ENCODE results near the gene HOXD11. TPM values are rescaled to one million over a fixed set of nuclear protein-coding genes. Genes with fewer than 3 reads are reported as not detected.

Gene HOXD11
- total and polyA plus RNA-seq, 2 experiments from 2014 or later = not detected

- H3K4me3 ChIP-seq = no peak overlapping the region
- H3K36me3 ChIP-seq (ENCODE audit: insufficient read depth) = no peaks in the 10 kb centered on the region
- no peak for TF ChIP-seq ZNF462 (CRISPR knock-in tag; IDR thresholded peaks at IDR 0.05)
- TF ChIP-seq, protein P1, sequence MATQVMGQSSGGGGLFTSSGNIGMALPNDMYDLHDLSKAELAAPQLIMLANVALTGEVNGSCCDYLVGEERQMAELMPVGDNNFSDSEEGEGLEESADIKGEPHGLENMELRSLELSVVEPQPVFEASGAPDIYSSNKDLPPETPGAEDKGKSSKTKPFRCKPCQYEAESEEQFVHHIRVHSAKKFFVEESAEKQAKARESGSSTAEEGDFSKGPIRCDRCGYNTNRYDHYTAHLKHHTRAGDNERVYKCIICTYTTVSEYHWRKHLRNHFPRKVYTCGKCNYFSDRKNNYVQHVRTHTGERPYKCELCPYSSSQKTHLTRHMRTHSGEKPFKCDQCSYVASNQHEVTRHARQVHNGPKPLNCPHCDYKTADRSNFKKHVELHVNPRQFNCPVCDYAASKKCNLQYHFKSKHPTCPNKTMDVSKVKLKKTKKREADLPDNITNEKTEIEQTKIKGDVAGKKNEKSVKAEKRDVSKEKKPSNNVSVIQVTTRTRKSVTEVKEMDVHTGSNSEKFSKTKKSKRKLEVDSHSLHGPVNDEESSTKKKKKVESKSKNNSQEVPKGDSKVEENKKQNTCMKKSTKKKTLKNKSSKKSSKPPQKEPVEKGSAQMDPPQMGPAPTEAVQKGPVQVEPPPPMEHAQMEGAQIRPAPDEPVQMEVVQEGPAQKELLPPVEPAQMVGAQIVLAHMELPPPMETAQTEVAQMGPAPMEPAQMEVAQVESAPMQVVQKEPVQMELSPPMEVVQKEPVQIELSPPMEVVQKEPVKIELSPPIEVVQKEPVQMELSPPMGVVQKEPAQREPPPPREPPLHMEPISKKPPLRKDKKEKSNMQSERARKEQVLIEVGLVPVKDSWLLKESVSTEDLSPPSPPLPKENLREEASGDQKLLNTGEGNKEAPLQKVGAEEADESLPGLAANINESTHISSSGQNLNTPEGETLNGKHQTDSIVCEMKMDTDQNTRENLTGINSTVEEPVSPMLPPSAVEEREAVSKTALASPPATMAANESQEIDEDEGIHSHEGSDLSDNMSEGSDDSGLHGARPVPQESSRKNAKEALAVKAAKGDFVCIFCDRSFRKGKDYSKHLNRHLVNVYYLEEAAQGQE (IDR thresholded peaks at IDR 0.05; ENCODE audit: unreplicated experiment) = no peak
- TF ChIP-seq ZNF114 (CRISPR knock-in tag; IDR thresholded peaks at IDR 0.05) = no peak
- no peak for TF ChIP-seq ETS1 (IDR thresholded peaks at IDR 0.05)
- TF ChIP-seq CTCF (conservative IDR thresholded peaks at IDR 0.05; ENCODE audit: low read depth in 2 of 2) = peak; percentile 76 to 84
- no peak for TF ChIP-seq EZH2phosphoT487 (IDR thresholded peaks at IDR 0.05; ENCODE audit: unreplicated experiment)
- TF ChIP-seq STAT1 (IDR thresholded peaks at IDR 0.05; ENCODE audit: unreplicated experiment) = no peak
- no peak for TF ChIP-seq NANOG (IDR thresholded peaks at IDR 0.05; ENCODE audit: borderline replicate concordance)
- TF ChIP-seq EZH2 (IDR thresholded peaks at IDR 0.05; ENCODE audit: low read depth, unreplicated experiment) = peak; percentile 89
- TF ChIP-seq CREB1 (CRISPR knock-in tag; IDR thresholded peaks at IDR 0.05; ENCODE audit: low read depth) = no peak
- TF ChIP-seq ZNF331 (CRISPR knock-in tag; IDR thresholded peaks at IDR 0.05; ENCODE audit: low read depth) = no peak
- H3K79me2 ChIP-seq (replicated peaks; ENCODE audit: insufficient read depth) = no peaks in the 10 kb centered on the region
- peaks cover 8% of the 10 kb centered on the region; the same call in 2 of the 3 replicates for H3K36me3 Mint-ChIP-seq (ENCODE audit: low read depth)
- peaks cover 37% of the 10 kb centered on the region for H3K4me1 ChIP-seq (ENCODE audit: insufficient read depth)
- H3K9me2 ChIP-seq (ENCODE audit: insufficient read depth) = no peaks in the 10 kb centered on the region
- ATAC-seq = no peak
- no peak overlapping the region for H3K4me2 ChIP-seq
- DNase-seq (ENCODE audit: low spot score) = peak; percentile 94
- peaks cover 14% of the 10 kb centered on the region for H3K9me3 Mint-ChIP-seq
- H3F3A ChIP-seq (replicated peaks; ENCODE audit: low read depth) = peaks cover 42% of the 10 kb centered on the region
- H3K4me1 Mint-ChIP-seq = peaks cover 15% of the 10 kb centered on the region
- H2AFZ ChIP-seq = no peak overlapping the region
- H3K27ac ChIP-seq (ENCODE audit: low read depth) = no peak overlapping the region
- no peak overlapping the region for H3K27ac Mint-ChIP-seq
- peaks cover 20% of the 10 kb centered on the region for H4K20me1 ChIP-seq (replicated peaks; ENCODE audit: insufficient read depth)
- peaks cover 100% of the 10 kb centered on the region for H3K27me3 ChIP-seq (ENCODE audit: insufficient read depth)
- H3K27me3 Mint-ChIP-seq (ENCODE audit: insufficient read depth, low read depth, poor library complexity) = peaks cover 99% of the 10 kb centered on the region
- H3K4me3 Mint-ChIP-seq = no peak overlapping the region; the same call in 2 of the 3 replicates
Measured at GRCh38 chr2:176118601-176119339, 11.7 kb downstream of the HOXD11 start.
